Measurements from ENCODE around the gene HBS1L.

Gene HBS1L

GRCh38 chr6:135054569-135055498 lies at the start of gene HBS1L:
TSS of gene HBS1L (minus strand) at chr6:135054822. CDS start at chr6:135054691, 131 bp downstream.
- peak; percentile 91 to 96 for DNase-seq (ENCODE audit: low read depth in 2 of 2, low spot score in 1 of 2)

DNA sequence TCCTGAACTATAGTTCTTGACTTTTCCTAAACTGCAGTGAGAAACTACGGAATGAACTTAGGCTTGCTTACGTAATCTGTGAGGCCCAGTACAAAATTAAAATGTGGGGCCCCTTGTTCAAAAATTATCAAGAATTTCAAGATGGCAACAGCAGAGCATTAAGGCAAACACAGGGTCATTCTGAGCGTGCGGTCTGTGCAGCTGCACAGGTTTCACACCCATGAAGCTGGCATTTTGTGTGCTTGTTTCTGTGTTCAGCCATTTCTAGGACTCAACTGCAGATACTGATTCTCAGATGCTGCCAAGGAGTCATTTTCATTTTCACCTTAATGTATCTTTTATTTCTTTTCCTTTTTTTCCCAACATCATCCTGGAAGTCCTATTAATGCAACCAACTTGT lies 49.6 kb upstream of the HBS1L start:
- no peak for DNase-seq (ENCODE audit: low read depth in 2 of 2, low spot score in 1 of 2)

DNA sequence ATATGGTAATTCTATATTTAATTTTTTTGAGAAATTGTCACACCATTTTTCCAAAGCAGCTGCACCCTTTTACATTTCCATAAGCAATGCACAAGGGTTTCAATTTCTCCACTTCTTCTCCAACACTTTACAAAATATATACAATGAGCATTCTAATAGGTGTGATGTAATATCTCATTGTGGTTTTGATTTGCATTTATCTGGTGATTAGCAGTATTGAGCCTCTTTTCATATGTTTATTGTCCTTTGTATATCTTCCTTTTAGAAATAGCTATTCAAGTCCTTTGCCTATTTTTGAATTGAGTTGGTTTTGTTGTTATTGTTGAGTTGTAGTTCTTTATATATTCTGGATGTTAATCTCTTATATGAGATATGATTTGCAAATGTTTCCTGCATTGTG lies 47.6 kb upstream of the HBS1L start:
- DNase-seq (ENCODE audit: low read depth in 2 of 2, low spot score in 1 of 2): no peak

GRCh38 chr6:135097172-135097571 lies 42.5 kb upstream of the HBS1L start:
- no peak for DNase-seq (ENCODE audit: low read depth in 2 of 2, low spot score in 1 of 2)

DNA sequence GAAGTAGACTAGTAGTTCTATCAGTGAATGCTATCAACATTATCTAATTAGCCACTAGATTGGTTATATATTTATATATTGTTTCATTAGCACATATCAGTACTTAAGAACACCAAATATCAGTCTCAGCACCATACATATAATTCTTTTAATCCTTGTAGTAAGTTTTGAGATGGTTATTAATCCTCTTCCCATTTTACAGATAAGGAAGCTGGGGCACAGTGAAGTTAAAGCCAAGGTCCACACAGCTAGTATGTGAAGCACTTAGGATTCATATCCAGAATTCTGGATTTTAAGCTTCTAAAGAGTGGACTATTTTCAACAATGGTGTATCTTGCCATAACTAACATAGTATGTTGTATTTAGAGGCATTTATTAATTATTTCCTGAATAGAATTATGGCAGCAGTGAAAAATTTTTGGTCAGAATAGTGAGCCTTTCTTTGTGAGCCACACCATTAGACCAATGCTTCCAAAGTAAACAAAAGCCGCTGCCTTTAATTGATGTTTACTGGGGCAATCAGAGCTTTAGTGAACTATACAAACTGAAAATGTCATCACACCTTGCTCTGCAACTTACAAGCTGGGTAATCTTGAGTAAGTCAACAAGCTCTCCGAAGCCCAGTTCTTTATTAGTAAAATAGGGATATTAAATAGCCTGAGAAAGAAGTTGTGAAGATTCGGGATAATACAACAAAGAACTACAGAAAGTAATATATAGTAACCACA lies 41.9 kb upstream of the HBS1L start:
- DNase-seq (ENCODE audit: low read depth in 2 of 2, low spot score in 1 of 2): no peak

DNA sequence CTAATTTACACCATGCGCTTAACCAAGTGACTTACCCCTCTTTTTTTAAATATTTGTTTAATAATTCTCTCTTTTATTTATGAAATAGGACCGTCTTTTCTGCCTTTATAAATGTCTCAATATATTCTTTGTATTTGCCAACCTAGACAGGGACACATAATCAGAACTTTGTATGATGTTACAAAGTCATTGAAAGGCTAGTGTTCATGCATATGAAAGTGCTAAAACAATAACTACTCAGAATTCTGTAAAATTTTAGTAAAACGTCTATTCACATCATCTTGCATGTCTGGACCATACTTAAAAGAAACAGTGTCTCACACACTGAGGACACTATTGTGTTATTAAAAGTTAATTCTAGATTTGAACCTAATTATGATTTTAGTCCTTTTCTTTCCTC lies 41.1 kb upstream of the HBS1L start:
- DNase-seq (ENCODE audit: low read depth in 2 of 2, low spot score in 1 of 2): no peak

DNA sequence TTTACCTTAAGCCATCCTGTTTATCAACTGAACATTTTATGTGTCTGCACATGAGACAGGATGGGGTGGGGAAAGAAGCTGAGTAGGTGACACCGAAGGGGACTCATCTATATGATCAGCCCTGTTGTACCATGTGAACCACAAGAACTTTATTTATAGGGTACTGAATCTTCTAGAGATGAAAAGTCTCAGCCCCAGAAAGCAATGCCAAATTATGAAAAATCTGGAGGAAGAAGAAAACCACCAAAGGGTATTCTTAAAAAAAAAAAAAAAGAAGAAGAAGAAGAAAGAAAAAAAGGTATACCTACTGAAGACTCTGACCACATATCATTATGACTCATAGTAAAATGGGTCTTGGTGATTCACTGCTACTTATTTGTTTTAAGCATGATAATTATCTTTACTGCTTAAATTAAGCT lies 39.8 kb upstream of the HBS1L start:
- no peak for DNase-seq (ENCODE audit: low read depth in 2 of 2, low spot score in 1 of 2)

DNA sequence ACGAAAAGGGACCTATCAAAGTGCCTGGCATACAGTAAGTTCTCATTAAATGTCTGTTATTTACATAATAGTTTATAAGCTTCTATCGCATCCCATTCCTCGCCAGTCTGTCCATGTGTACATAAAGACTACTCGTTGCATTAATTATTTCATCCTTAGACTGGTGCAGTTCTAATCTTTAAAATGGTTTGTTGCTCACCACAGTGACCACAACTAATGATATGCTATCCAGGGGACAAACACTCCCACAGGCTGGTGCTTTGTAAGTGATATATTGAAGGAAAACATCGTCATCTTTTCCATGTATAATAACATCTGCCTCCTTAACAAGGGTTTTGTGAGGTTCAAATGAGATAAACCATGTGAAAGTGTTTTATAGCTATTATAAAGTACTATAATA lies 39.0 kb upstream of the HBS1L start:
- no peak for DNase-seq (ENCODE audit: low read depth in 2 of 2, low spot score in 1 of 2)

DNA sequence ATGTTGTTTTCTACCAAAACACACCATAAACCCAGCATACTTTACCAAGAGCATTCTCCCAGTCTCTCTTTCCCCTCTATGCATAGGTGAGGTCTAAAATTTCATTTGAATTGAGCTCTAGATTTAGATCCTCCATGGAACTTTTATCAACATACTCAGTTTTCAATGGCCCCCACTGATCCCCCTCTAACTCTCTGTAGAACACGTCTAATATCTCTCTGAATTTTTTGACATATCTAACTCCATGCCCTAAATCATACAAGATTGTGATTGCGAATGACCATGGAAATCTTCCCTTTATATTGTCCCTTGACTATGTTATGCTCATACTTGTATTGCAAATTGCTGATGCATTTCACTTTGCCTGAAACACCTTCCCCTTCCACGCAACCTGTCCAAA lies 38.1 kb upstream of the HBS1L start:
- no peak for DNase-seq (ENCODE audit: low read depth in 2 of 2, low spot score in 1 of 2)

- DNase-seq (ENCODE audit: low read depth in 2 of 2, low spot score in 1 of 2): no peak
These were observed 36.2 kb upstream of the HBS1L start for GRCh38 chr6:135090819-135091218.

DNA sequence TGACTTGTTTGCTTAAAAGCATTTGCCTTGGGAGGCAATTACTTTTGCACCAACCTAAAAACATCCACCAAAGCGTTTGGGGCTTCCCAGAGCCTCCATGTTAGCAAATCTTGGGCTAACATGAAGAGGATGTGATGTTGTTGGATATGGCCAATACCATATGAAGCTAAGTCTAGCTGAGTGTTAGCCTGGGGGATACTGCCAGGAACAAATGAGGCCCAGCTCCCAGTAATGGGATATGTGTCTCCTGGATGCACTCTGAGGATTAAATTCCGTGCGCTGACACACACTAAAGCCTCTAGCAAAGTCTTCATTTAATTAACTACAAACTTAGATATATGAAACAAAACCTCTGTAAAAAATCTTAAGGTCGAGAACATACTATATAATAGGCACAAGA lies 35.3 kb upstream of the HBS1L start:
- no peak for DNase-seq (ENCODE audit: low read depth in 2 of 2, low spot score in 1 of 2)

DNA sequence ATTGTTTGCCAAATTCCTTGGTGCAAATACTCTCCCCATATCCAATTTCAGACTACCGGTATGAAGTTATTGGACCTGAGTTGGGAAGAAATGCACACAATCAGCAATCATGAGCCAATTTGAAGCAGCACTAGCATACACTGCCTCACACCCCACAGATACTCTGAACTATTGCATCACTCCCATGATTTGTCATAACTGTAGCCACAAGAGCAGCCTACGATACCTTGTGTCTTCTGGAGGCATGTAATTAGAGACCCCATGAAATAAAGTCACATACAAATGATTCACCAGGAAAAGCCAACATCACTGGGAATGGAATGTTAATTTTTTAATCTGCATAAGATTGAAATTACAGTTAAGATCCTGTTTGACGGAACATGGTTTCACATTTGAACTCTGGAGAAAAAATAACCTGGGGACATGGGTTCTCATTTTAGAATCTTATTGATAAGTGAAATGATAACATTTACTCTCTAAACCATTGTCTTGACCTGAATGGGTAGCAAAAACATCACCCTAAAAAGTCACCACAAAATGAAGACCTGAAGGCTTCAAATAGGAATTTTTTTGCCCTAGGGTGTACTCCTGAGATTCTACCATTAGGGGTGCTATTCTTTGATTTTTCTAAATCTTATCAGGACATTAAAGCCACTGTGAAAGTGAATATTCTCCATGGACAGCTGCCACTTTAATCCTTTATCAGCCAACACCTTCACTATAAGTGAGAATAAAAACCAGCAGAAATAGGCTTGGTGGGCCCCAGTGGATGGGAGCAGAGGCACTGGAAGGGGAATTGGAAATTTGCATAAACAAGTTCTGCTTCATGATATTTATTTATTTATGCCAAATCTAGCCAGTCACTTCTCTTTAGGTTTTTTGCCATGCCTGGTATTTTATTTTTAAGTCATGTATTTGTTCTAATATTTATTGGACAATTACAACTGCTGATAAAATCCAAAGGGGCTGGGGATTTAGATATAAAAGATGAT lies 34.5 kb upstream of the HBS1L start:
- DNase-seq (ENCODE audit: low read depth in 2 of 2, low spot score in 1 of 2): no peak

DNA sequence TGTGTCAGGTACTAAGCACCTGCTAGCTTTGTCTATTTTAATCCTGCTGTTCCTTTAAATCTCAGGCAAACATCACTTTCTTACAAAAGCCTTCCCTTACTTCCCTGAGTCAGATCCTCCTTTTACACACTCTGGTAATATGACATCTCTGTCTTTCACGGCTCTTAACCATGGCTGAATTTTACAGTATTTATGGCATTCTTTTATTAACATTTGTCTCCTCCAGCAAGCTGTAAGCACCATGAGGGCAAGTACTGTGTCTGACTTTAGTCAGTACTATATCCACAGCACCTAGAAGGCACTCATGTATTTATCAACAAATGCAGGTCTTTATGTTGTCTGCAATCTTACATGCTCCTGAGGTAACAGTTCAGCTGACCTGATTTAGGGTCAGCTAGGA lies 33.7 kb upstream of the HBS1L start:
- DNase-seq (ENCODE audit: low read depth in 2 of 2, low spot score in 1 of 2): no peak

DNA sequence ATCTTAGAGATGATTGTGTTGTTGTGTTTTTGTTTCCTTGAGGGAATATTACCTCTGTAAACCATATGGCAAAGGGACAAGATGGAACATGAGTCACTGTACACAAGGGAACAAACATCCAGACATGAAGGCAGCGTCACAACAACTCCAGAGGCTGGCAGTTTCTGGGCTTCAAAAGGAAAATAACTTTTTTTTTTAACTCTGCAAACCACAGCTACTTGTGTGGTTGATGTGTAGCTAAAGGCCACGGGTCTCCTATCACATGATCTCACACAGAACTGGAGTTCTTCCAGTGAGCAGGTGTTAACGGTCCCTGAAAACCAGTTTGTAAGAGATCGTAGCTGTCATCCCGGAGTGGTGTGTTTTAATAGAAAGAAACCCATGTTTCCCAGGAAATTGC lies 33.2 kb upstream of the HBS1L start:
- DNase-seq (ENCODE audit: low read depth in 2 of 2, low spot score in 1 of 2): no peak

DNA sequence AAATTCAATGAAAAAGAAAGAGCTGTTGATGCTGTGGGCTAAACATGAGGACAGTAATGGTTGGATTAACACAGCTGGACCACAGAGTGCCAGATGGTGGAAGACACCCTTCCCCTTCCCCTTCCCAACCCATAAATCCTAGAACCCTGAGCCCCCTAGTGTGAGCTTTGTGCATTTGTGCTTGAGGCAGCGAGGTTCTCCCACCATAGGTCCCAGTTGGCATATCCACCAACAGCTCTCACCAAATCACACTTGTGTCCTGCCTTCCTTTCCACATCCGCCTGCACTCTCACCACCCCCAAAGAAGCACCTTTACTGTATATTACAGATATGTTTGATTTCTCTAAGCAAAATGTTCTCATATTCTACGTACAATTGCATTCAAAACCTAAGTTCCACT lies 32.8 kb upstream of the HBS1L start:
- DNase-seq (ENCODE audit: low read depth in 2 of 2, low spot score in 1 of 2): no peak

GRCh38 chr6:135086414-135086764 lies 31.8 kb upstream of the HBS1L start:
- no peak for DNase-seq (ENCODE audit: low read depth in 2 of 2, low spot score in 1 of 2)

DNA sequence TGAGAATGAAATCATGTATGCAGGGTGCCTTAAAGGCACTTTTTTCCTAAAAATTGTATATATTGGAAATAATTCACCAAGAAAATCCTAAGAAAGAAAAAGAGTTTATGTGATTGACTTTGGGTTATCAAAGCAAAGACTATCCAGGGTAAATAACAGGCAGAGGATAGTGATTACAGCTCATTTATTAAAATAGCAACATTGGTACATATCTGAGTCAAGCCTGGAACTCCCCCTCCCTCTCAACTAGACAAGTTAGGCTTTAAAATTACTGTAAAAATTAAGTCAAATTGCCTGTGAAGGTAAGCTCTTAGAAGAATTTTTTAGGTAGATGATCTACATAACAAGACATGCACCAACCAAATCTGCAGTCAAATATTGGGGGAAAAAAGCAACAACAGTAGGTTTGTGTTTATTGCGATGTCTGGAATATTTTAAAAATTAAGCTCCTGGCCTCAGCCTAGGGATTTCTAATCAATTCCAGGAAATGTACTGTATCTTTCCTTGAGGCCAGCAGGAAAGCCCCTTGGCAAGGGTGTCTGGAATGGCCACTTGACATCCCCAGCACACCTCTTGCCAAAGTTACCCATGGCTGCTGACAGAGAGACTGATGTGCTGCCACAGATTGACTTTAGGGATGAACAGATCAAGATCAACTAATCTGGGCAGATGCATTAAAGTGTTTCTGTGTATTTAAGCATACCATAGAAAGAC lies 31.2 kb upstream of the HBS1L start:
- DNase-seq (ENCODE audit: low read depth in 2 of 2, low spot score in 1 of 2): no peak

GRCh38 chr6:135084916-135085269 lies 30.3 kb upstream of the HBS1L start:
- no peak for DNase-seq (ENCODE audit: low read depth in 2 of 2, low spot score in 1 of 2)

DNA sequence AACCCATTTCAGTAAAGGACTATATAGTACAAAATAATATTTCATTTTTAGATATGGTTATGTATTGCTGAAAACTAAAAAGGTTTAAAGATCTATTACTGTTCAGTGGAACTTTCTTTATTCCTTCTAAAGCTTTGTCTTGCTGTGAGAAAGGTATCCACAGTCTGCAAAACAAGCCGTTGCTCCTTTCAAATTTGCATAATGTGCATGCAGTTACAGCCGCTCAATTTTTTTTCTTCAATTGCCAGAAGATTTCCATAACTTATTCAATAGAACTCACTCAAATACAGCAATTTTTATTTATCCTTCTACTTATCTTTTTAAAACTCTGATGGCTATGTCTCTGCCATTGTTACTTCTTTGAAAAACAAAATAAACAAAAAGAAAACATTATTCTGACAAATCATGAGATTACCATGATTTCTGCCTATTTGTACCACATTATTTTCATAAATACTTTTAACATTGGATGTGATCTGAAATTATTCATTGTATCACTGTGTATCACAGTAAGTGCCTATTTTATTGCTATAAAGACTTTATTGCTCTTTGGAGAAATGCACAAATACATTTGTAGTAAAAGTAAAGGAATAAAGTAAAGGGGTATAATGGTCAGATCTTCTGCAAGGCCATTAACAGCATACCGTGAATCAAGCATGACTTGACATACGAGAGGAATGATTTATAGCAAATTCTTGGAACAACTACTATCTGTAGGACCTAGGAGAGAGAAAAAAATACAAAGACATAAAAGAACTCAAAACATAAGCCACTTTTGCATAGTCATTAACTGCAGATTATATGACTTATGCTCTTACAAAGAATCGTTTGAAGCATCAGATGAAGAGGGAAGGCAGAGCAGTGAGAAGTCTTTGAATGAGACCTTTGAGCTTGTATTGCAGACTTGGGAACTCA lies 29.6 kb upstream of the HBS1L start:
- DNase-seq (ENCODE audit: low read depth in 2 of 2, low spot score in 1 of 2): no peak

DNA sequence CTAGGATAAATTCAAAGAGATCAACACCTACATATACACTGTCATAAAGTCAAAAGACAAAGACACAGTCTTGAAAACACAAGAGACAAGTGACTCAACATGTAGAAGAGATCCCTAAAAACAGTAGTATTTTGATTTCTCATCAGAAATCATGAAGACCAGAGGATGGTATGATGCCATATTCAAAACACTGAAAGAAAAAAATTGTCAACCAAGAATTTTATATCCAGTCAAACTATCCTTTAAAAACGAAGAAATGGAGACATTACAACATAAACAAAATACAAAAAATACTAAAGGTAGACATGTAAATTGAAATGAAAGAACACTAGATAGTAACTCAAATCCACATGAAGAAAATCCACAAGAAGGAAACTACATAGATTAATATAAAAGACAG lies 27.3 kb upstream of the HBS1L start:
- DNase-seq (ENCODE audit: low read depth in 2 of 2, low spot score in 1 of 2): no peak

Measured in stimulated activated CD8-positive, alpha-beta memory T cell treated with anti-CD3 and anti-CD28 coated beads, Interleukin-4, amount 100 ng/mL, for 4 hours (primary cell).